Calu3 (cell line): ENCODE measurements around the gene RFT1. TPM values are rescaled to one million over a fixed set of nuclear protein-coding genes. Genes with fewer than 3 reads are reported as not detected.

ENCODE experiments used
- BruUV-seq: library from RNA; stranded (reverse); fragments of 400-500 nt; replicated peaks from 2 replicates; lab custom pipeline; 2021; lab: Mats Ljungman, UMichigan
- CTCF ChIA-PET: fragments of 300-600 bp; sonication (Branson Sonifier 250); formaldehyde crosslinking; loops from one replicate; lab custom pipeline; 2022; ENCODE audit warnings: antibody characterized with exemption; lab: Charles Lee
- DNase-seq: peaks from one replicate; pipeline ENCODE4 v3.0.0; 2022
- H3K27ac Mint-ChIP-seq: one replicate; pipeline ENCODE4 v1.8.0; 2022; ENCODE audit warnings: mixed read lengths; ENCODE audit not compliant: unreplicated experiment
- H3K27me3 Mint-ChIP-seq: one replicate; pipeline ENCODE4 v1.8.0; 2022; ENCODE audit warnings: mixed read lengths; ENCODE audit not compliant: unreplicated experiment
- H3K36me3 Mint-ChIP-seq: one replicate; pipeline ENCODE4 v1.8.0; 2022; ENCODE audit warnings: mild to moderate bottlenecking, moderate library complexity, mixed read lengths; ENCODE audit not compliant: insufficient read depth, unreplicated experiment
- H3K4me1 Mint-ChIP-seq: one replicate; pipeline ENCODE4 v1.8.0; 2022; ENCODE audit warnings: mild to moderate bottlenecking, low read depth, mixed read lengths; ENCODE audit not compliant: unreplicated experiment
- H3K4me3 Mint-ChIP-seq: one replicate; pipeline ENCODE4 v1.8.0; 2022; ENCODE audit warnings: mild to moderate bottlenecking, low read depth, moderate library complexity, mixed read lengths; ENCODE audit not compliant: unreplicated experiment
- H3K9me3 Mint-ChIP-seq: one replicate; pipeline ENCODE4 v1.8.0; 2022; ENCODE audit warnings: low read depth, mixed read lengths; ENCODE audit not compliant: unreplicated experiment
- CTCF ChIP-seq: fragments of 200-600 bp; IDR thresholded peaks from one replicate; pipeline ENCODE4 v1.8.0; 2022; ENCODE audit warnings: antibody characterized with exemption; ENCODE audit not compliant: unreplicated experiment
- intact Hi-C: fragments of 100-400 bp; cut with micrococcal nuclease; formaldehyde crosslinking; loops from one replicate; pipeline ENCODE4 v1.10.0; 2022; ENCODE audit not compliant: unreplicated experiment
- total RNA-seq: library from RNA; stranded (reverse); gene quantifications from 2 replicates; pipeline ENCODE4 v1.2.3, GENCODE V29; 2022

Gene RFT1
- total RNA-seq, 1 experiment from 2014 or later: 35.0 TPM

GRCh38 chr3:53155760-53156159 is 25.5 kb upstream of the RFT1 start:
- H3K36me3 Mint-ChIP-seq: peaks cover 15% of the 10 kb centered on the region
- H3K27ac Mint-ChIP-seq: peak overlapping the region; percentile 52
- H3K9me3 Mint-ChIP-seq: no peaks in the 10 kb centered on the region
- no peak for TF ChIP-seq CTCF
- intact Hi-C loops: no loop called here
- DNase-seq: peak; percentile 88
- H3K27me3 Mint-ChIP-seq: no peaks in the 10 kb centered on the region
- CTCF ChIA-PET: interaction anchor here (1.4 kb wide), 1 partner anchor 10 kb away, joined by 5 read pairs; no protein-coding TSS in a partner anchor
- no TSS peak for BruUV-seq
- H3K4me3 Mint-ChIP-seq: peak overlapping the region; percentile 22
- H3K4me1 Mint-ChIP-seq: peaks cover 76% of the 10 kb centered on the region

- no peak for TF ChIP-seq CTCF
- intact Hi-C loops: no loop called here
- no TSS peak for BruUV-seq
- Mint-ChIP-seq H3K27ac (no peak overlapping the region), H3K9me3 (no peaks in the 10 kb centered on the region), H3K4me3 (no peak overlapping the region), H3K36me3 (peaks cover 7% of the 10 kb centered on the region), H3K27me3 (no peaks in the 10 kb centered on the region), H3K4me1 (peaks cover 77% of the 10 kb centered on the region)
- peak; percentile 30 for DNase-seq
- CTCF ChIA-PET: interaction anchor here (1.4 kb wide), 1 partner anchor 9 kb away, joined by 5 read pairs; no protein-coding TSS in a partner anchor
These were observed 24.6 kb upstream of the RFT1 start for GRCh38 chr3:53154881-53155285.

- Mint-ChIP-seq H3K4me3 (no peak overlapping the region), H3K36me3 (peaks cover 7% of the 10 kb centered on the region), H3K4me1 (peaks cover 71% of the 10 kb centered on the region), H3K9me3 (no peaks in the 10 kb centered on the region), H3K27ac (no peak overlapping the region), H3K27me3 (no peaks in the 10 kb centered on the region)
- CTCF ChIA-PET: no interaction called here
- DNase-seq: no peak
- no TSS peak for BruUV-seq
- no peak for TF ChIP-seq CTCF
- intact Hi-C loops: no loop called here
These were observed 23.7 kb upstream of the RFT1 start for GRCh38 chr3:53153980-53154379.

GRCh38 chr3:53153264-53153823 is 23.1 kb upstream of the RFT1 start:
- Mint-ChIP-seq H3K4me3 (no peak overlapping the region), H3K36me3 (peaks cover 7% of the 10 kb centered on the region), H3K27ac (no peak overlapping the region), H3K9me3 (no peaks in the 10 kb centered on the region), H3K27me3 (no peaks in the 10 kb centered on the region), H3K4me1 (peaks cover 65% of the 10 kb centered on the region)
- TF ChIP-seq CTCF: no peak
- no peak for DNase-seq
- no TSS peak for BruUV-seq
- CTCF ChIA-PET: no interaction called here
- intact Hi-C loops: no loop called here
